Panc1 (cell line): ENCODE results near the gene PPP1R13L. TPM values are rescaled to one million over a fixed set of nuclear protein-coding genes. Genes with fewer than 3 reads are reported as not detected.

Source experiments
- ATAC-seq: fragments of 200-7000 bp; cut with Tn5 transposase; 2 replicates; pipeline ENCODE4 v1.9.1; 2020; ENCODE audit warnings: mild to moderate bottlenecking, moderate library complexity
- BruUV-seq: library from RNA; stranded (reverse); fragments of 400-500 nt; replicated peaks from 2 replicates; lab custom pipeline; 2021; lab: Mats Ljungman, UMichigan
- CTCF ChIA-PET: fragments of 300-600 bp; sonication (Branson Sonifier 250); formaldehyde crosslinking; loops from one replicate; lab custom pipeline; 2022; ENCODE audit warnings: antibody characterized with exemption; lab: Charles Lee
- POLR2A ChIA-PET: fragments of 300-600 bp; sonication (Branson Sonifier 250); formaldehyde crosslinking; loops from one replicate; lab custom pipeline; 2022; ENCODE audit warnings: antibody characterized with exemption; lab: Charles Lee
- DNase-seq: peaks from one replicate; pipeline ENCODE4 v3.0.0-alpha.2; 2010; ENCODE audit warnings: low read depth, low spot score
- H3K27ac ChIP-seq: 2 replicates; pipeline ENCODE4 v1.5.1; 2011; ENCODE audit warnings: mild to moderate bottlenecking, low read length, inconsistent platforms
- H3K27me3 ChIP-seq: fragments of 200-500 bp; sonication (Bioruptor generic); 2 replicates; pipeline ENCODE4 v1.6.0; 2014; ENCODE audit warnings: low read length, inconsistent platforms; ENCODE audit not compliant: control insufficient read depth, insufficient read depth
- H3K36me3 ChIP-seq: fragments of 200-500 bp; sonication (Bioruptor generic); 2 replicates; pipeline ENCODE4 v1.5.1; 2014; ENCODE audit warnings: inconsistent platforms, mild to moderate bottlenecking, low read length, moderate library complexity; ENCODE audit not compliant: control insufficient read depth, insufficient read depth
- H3K4me1 ChIP-seq: 2 replicates; pipeline ENCODE4 v1.5.1; 2011; ENCODE audit warnings: inconsistent platforms, mild to moderate bottlenecking, low read length, moderate library complexity; ENCODE audit not compliant: control insufficient read depth, insufficient read depth
- H3K4me3 ChIP-seq, 2 experiments: 2 replicates each; pipeline ENCODE4 v1.5.1; 2011 to 2012; ENCODE audit warnings: low read depth in 2 of 2, low read length in 2 of 2, mild to moderate bottlenecking in 2 of 2, inconsistent platforms in 1 of 2, moderate library complexity in 1 of 2
- H3K9me3 ChIP-seq: fragments of 200-500 bp; sonication (Bioruptor generic); 2 replicates; pipeline ENCODE4 v1.5.1; 2014; ENCODE audit warnings: low read depth, mild to moderate bottlenecking, inconsistent platforms, low read length, moderate library complexity; ENCODE audit not compliant: control insufficient read depth, insufficient read depth
- POLR2AphosphoS5 ChIP-seq: IDR thresholded peaks from 2 replicates; pipeline ENCODE4 v1.6.1; 2012; ENCODE audit warnings: mild to moderate bottlenecking, low read depth, low read length, moderate library complexity
- REST ChIP-seq, 2 experiments: IDR thresholded peaks; 2 replicates each; pipeline ENCODE4 v1.6.1; 2011 to 2012; ENCODE audit warnings: low read depth in 2 of 2, control low read depth in 1 of 2, low read length in 1 of 2, mild to moderate bottlenecking in 1 of 2, moderate library complexity in 1 of 2; ENCODE audit not compliant: insufficient read depth in 1 of 2
- SIN3A ChIP-seq: IDR thresholded peaks from 2 replicates; pipeline ENCODE4 v1.6.1; 2012; ENCODE audit warnings: low read depth, mild to moderate bottlenecking, low read length, moderate library complexity, borderline replicate concordance; ENCODE audit not compliant: insufficient read depth
- TCF7L2 ChIP-seq: IDR thresholded peaks from 2 replicates; pipeline ENCODE4 v1.6.1; 2011; ENCODE audit warnings: mild to moderate bottlenecking, low read depth, low read length, inconsistent platforms
- in situ Hi-C: cut with HindIII; loops from 2 replicates; pipeline ENCODE4 v1.10.0; 2016; ENCODE audit warnings: low sequenced_read_pairs, low pct_unique_long_range_greater_than_20kb
- intact Hi-C: fragments of 100-400 bp; cut with micrococcal nuclease; formaldehyde crosslinking; loops from one replicate; pipeline ENCODE4 v1.10.0; 2022; ENCODE audit not compliant: unreplicated experiment
- total RNA-seq: library from RNA; stranded (reverse); gene quantifications from one replicate; pipeline ENCODE4 v1.2.1, GENCODE V29; 2021; ENCODE audit not compliant: unreplicated experiment
- TF ChIP-seq, protein P1 (sequence below): fragments of 450-650 bp; IDR thresholded peaks from 2 replicates; pipeline ENCODE4 v1.5.1; 2017; ENCODE audit warnings: mild to moderate bottlenecking

The PPP1R13L gene
- total RNA-seq, 1 experiment from 2014 or later, result 39.1 TPM

DNA sequence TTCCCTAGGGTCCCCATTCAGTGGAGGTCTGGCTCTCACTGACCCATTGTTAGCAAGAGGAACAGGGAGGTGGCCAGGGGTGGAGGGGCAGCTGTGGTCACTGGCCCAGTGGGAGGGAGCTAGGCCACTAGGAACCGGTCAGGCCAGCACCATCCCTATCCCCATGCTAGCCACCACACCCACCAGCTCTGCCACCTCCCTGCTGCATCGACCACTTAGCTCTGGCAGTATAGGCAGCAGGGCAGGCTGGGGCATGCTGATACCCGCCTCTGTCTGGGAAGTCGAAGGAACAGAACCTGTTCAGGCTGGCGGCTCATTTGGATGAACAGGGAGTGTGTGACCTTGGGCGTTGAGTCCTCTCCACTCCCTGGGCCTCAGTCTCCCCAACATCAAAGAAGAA lies 4.7 kb downstream of the PPP1R13L start:
- Histone ChIP-seq H3K36me3 (peaks cover 4% of the 10 kb centered on the region; the same call in 1 of the 2 replicates), H3K27ac (no peak overlapping the region), H3K4me3 (no peak overlapping the region), H3K27me3 (no peaks in the 10 kb centered on the region), H3K4me1 (peaks cover 14% of the 10 kb centered on the region), H3K9me3 (no peaks in the 10 kb centered on the region)
- ATAC-seq (no peak), DNase-seq (no peak)
- in situ Hi-C loops, result no loop called here
- no peak for TF ChIP-seq SIN3A
- TF ChIP-seq POLR2AphosphoS5, result no peak
- no peak for TF ChIP-seq TCF7L2
- TF ChIP-seq, protein P1, sequence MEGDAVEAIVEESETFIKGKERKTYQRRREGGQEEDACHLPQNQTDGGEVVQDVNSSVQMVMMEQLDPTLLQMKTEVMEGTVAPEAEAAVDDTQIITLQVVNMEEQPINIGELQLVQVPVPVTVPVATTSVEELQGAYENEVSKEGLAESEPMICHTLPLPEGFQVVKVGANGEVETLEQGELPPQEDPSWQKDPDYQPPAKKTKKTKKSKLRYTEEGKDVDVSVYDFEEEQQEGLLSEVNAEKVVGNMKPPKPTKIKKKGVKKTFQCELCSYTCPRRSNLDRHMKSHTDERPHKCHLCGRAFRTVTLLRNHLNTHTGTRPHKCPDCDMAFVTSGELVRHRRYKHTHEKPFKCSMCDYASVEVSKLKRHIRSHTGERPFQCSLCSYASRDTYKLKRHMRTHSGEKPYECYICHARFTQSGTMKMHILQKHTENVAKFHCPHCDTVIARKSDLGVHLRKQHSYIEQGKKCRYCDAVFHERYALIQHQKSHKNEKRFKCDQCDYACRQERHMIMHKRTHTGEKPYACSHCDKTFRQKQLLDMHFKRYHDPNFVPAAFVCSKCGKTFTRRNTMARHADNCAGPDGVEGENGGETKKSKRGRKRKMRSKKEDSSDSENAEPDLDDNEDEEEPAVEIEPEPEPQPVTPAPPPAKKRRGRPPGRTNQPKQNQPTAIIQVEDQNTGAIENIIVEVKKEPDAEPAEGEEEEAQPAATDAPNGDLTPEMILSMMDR, result no peak
- POLR2A ChIA-PET, result no interaction called here
- intact Hi-C loops, result no loop called here
- CTCF ChIA-PET, result interaction anchor here (0.9 kb wide), 1 partner anchor 78 kb away, joined by 9 read pairs; no protein-coding TSS in a partner anchor
- BruUV-seq, result no TSS peak

DNA sequence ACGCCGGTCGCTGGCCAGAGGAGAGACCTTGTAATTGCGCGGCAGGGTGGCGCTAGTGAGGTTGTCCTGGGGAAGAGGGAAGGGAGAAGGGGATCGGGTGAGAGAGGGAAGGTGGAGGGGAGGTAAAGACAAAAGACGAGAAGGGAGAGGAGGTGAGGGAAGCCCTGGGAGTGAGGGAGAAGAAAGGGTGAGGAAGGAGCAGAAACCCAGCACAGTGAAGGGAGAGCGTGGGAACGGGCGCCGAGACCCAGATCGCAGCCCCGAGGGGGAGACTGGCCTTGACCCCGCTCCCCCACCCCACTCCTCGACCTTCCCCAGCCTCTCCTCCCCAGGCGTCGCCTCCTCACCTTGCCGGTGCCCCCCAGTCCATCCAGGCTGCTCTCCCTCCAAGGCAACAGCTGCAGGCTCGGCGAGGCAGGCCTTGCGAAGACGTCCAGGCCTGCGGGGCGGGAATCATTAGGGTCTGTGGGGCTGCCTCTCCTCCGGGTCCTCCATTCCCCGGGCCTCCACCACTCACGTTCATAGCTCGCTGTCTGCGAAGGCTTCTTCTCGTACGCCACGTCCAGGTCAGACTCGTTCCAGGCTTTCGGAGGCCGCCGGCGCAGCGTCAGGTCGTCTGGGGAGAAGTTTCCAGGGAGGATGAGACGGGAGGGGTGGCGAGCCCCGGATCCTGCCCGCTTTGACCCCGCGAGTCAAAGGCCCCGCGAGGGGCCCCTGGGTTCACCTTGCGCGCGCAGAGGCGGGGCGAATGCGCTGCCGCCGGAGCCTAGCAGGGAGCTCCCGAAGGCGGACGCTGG lies 8.8 kb downstream of the PPP1R13L start:
- POLR2A ChIA-PET, result no interaction called here
- no peak for ATAC-seq
- no peak overlapping the region for H3K27ac ChIP-seq
- intact Hi-C loops, result no loop called here
- TF ChIP-seq SIN3A (no peak), TCF7L2 (no peak), POLR2AphosphoS5 (no peak), REST (IDR thresholded peaks at IDR 0.05; ENCODE audit: insufficient read depth in 1 of 2, low read depth in 2 of 2, low read length in 1 of 2) (no peak)
- TF ChIP-seq, protein P1, result no peak
- H3K27me3 ChIP-seq, result no peaks in the 10 kb centered on the region
- CTCF ChIA-PET, result no interaction called here
- BruUV-seq, result no TSS peak
- no peak overlapping the region for H3K4me3 ChIP-seq
- H3K36me3 ChIP-seq, result no peaks in the 10 kb centered on the region; the same call in 1 of the 2 replicates
- DNase-seq, result no peak
- no peaks in the 10 kb centered on the region for H3K4me1 ChIP-seq
- H3K9me3 ChIP-seq, result no peaks in the 10 kb centered on the region
- in situ Hi-C loops, result no loop called here
